ENCODE measurements around the gene SKIDA1.

GRCh38 chr10:21509341-21510240 is 15.9 kb downstream of the SKIDA1 start:
- TF ChIP-seq CTCF (conservative IDR thresholded peaks at IDR 0.05 in 1 of 2, IDR thresholded peaks at IDR 0.05 in 1 of 2; ENCODE audit: low read depth in 1 of 2, low read length in 2 of 2) (no peak), EZH2 (IDR thresholded peaks at IDR 0.05; ENCODE audit: low read length, missing control alignments) (no peak)
